ENCODE results near the gene ADARB1.
"Not testable (repeated sequence)": the region's sequence is repeated elsewhere in the genome, so short reads cannot be mapped to it uniquely, and the experiment has no call there.

The ADARB1 gene

DNA sequence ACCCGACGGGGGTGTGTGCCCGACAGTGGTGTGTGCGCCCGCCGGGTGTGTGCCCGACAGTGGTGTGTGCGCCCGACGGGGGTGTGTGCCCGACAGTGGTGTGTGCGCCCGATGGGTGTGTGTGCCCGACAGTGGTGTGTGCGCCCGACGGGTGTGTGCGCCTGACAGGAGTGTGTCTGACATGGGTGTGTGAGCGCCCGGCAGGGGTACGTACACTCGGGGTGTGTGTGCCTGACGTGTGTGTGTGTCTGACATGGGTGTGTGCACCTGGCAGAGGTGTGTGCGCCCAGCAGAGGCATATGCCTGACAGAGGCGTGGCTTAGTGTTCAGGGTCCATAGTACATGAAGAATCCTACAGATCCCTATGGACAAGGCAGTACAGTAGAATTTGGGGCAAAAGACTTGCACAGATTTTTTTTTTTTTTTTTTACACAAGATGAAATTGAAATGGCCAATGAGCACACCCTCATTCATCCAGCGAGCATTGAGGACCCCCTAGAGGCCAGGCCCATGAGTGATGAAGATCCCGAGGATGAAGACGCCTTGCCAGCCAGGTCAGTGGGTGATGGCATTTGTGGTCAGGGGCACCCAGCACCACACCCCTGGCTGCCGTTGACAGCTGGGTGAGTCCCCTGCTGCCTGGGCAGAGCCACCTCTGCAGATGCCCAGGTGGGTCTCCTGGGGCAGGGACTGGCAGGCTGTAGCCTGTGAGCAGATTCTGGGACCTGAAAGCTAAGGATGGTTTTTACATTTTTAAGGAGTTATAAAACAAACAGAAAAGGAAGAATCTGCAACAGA, 60.1 kb downstream of the ADARB1 start:
- DNase-seq (ENCODE audit: low read depth in 2 of 2), result no peak

DNA sequence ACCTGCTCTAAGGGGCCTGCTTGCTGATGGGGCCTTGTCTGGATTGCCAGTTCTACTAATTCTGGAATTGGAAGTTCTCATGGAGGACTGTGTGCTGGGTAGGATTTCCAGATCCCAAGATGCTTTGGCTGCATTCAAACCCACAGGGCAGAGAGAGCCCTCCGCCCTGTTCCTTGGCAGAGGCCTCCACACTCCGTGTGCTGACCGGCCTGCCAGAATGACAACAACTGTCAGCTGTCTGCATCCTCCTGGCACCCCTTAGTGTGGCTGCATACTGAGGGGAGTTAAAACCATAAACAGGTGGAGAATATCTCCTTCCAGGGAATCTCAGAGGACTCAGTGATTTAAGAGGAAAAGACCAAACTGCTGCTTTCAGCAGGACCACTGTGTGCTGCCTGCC, 60.7 kb downstream of the ADARB1 start:
- DNase-seq (ENCODE audit: low read depth in 2 of 2), result no peak

DNA sequence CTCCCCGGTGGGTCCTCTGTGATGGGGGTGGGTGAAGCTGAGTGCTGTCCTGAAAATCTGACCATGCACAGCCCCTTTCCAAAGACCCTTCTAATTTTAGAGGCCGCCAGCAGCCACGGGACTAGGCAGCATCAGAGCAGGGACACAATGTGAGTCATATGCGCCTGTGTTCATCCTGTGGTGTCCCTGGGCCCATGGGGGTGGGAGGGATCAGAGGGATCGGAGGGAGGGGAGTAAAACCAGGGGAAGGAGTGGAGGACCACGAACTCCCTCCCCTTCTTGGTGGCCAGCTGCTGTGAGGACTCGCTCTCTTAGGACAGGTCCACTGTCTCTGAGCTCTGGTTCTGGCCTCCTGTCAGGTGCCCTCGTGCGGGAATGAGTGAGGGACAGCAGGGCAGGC, 61.5 kb downstream of the ADARB1 start:
- DNase-seq (ENCODE audit: low read depth in 2 of 2), result no peak

DNA sequence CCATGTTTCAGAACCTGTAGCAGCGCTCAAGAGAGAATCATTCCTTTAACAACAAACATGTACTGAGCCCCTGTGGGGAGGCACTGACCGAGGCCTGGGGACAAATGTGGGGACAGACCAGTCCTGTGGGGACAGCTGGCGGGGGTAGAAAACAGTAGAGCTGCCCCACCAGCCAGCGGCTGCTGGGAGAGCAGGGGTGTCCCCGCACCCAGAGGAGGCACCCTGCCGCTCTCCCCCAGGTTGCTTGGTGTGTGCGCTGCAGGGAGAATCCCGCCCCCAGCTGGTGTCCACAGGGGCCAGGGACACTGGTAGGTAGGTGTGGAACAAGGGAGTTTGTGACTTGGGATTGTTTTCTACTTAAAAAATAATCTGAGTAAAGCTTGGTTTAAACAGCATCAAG, 62.1 kb downstream of the ADARB1 start:
- DNase-seq (ENCODE audit: low read depth in 2 of 2), result no peak

DNA sequence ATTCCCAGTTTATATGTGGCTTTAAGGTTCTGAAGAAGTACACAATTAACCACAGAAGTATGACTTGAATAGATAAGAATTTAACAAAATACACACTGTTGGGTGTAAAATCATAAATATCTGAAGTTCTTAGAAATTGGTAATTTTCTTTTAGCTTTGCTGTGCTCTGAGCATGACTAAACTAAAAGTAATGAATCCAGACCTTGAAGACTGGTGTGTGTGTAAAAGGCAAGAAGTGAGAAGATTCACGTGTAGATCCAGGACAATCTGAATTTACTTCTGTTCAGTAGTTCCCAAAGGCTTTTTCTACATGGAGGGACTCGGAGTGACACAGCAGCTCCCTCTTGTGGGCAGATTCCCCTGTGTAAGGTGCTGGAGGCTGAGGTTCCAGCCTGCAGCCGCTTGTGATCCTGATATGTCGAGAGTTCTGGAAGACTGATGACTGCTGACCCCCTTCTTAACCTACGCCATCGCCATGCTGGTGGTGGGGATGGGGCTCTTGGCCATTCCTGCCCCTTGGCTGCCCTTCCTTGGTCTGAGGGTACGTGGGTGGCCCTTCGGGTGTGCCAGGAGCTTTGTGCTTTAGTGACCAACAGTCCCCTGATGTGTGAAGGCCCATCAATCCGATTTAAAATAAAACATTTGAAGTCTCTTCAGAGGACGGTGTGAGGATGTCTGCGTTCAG, 62.7 kb downstream of the ADARB1 start:
- peak; percentile 27 to 51 for DNase-seq (ENCODE audit: low read depth in 2 of 2)

DNA sequence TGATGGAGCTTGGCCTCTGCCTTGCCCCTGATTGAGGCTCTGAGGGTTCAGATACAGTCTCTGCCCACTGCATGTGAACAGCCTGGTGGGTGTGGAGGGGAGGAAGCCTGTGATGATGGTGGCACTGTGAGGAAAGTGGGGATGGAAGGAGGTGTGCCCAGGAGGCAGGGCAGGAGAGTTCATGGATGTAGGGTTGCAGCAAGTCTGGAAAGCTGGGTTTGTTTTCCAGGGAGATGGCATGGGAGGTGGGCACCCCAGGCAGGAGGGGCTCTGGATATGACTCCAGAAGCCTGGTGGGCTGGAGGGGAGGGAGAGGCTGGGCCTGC, 63.2 kb downstream of the ADARB1 start:
- no peak for DNase-seq (ENCODE audit: low read depth in 2 of 2)

DNA sequence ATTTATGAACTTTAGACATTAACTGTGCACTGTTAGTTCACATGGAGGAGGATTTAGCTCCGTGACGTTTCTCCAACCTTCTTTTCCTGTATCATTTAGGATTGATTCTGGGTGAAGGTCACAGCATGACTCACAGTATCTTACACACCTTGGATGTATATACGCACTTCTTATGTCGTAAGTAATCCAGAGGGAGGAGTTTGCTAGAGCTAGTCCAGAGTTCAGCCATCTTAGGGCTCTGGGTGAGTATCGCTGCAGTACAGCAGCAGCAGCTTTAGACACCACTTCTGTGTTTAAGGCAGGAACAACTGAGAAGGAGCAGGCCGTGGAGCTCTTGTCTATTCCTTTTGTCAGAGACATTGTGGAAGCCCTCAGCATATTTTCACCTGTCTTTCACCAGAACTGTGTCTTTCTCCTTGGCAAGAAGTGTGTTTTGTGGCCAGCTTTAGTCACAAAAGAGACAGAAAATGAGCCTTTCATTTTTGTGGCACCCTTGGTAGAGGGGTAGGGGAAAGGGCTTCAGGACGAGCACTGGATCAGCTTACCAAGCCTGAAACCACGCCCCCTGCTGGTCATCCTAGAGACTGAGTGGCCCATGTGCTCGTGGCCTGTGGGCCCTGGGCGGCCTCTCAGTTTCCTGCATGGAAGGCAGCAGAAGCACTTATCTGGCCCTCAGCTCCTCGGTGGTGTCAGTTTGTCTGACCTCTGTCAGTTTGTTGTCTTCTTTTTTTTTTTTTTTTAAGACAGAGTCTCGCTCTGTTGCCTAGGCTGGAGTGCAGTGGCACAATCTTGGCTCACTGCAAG, 64.0 kb downstream of the ADARB1 start:
- peak; percentile 37 to 48 for DNase-seq (ENCODE audit: low read depth in 2 of 2)

DNA sequence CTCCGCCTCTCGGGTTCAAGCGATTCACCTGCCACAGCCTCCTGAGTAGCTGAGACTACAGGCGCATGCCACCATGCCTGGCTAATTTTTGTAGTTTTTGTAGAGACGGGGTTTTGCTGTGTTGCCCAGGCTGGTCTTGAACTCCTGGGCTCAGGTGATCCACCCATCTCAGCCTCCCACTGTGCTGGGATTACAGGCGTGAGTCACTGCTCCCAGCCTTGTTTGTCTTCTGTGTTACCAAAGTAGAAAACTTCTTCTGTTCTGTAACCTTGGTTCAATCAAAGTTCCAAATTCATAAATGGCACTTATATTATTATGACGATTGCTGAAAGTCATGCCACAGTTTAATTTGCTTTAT, 64.6 kb downstream of the ADARB1 start:
- DNase-seq (ENCODE audit: low read depth in 2 of 2), result not testable (repeated sequence)

DNA sequence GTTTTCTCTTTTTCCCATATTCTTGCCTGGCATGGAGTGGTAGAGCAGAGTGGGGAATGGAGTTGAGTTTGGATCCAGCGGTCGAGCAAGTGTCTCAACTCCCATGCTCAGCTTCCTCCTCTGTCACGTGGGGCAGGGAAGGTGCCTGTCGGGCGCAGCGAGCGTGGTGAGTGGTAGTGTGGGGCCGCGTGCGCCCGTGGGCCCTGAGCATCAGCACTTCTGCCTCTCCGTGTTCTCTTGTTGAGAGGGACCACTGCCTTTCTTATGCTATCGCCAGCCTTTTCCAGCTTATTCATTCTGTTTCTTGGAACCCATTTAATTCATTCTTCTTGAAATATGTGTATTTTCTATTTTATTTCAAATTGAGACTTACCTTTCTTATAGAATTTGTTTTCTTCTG, 65.1 kb downstream of the ADARB1 start:
- DNase-seq (ENCODE audit: low read depth in 2 of 2), result no peak

DNA sequence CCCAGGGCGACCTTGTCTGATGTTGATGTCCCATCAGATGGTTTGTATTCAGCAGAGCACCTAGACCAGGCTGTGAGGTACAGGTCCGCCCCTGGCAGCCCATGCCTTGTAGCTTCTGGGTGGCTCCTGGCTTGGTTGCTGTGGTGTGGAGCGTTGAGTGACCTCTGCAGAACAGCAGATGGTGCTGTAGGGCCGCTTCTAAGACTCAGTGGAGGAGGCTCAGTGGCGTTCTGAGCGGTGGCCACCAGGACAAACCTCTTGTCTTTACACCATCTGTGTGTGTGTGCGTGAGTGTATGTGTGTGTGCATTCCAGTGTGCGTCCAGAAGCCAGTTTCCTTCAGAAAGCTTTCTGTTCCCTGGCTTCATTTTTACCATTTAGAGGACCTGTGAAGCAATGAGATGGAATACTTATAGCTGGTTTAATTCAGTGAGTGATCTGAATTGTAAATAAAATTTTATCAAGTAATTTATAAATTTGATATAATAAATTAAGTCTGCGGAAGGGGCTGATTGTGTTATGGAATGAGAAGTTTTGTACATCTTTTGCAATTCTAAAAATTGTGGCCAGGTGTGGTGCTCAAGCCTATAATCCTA, 66.1 kb downstream of the ADARB1 start:
- peak; percentile 31 to 35 for DNase-seq (ENCODE audit: low read depth in 2 of 2)

DNA sequence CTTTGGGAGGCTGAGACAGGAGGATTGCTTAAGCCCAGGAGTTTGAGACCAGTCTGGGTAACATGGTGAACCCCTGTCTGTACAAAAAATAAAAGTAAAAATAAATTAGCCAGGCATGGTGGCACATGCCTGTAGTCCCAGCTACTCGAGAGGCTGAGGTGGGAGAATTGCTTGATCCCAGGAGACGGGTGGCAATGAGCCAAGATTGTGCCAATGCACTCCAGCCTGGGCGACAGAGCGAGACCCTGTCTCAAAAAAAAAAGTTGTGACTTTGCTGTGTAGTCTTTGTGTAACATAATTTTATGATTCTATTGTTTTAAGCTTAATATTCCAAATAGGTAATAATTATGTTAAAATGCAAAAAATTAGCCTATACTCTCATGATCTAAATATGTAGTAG, 66.6 kb downstream of the ADARB1 start:
- not testable (repeated sequence) for DNase-seq (ENCODE audit: low read depth in 2 of 2)

DNA sequence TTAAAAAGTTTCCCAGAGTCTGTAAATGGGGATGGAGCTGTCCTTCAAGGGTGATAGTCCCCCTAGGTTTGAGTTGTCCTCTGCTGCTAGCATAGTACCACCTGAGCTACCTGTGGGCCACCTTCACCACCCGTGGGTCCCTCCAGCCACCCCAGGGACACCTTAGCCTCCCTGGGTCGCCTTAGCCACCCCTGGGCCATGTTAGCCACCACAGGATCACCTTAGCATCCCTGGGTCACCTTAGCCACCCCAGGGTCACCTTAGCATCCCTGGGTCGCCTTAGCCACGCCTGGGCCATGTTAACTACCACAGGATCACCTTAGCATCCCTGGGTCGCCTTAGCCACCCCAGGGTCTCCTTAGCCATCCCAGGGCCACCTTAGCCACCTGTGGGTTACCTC, 67.1 kb downstream of the ADARB1 start:
- no peak for DNase-seq (ENCODE audit: low read depth in 2 of 2)

DNA sequence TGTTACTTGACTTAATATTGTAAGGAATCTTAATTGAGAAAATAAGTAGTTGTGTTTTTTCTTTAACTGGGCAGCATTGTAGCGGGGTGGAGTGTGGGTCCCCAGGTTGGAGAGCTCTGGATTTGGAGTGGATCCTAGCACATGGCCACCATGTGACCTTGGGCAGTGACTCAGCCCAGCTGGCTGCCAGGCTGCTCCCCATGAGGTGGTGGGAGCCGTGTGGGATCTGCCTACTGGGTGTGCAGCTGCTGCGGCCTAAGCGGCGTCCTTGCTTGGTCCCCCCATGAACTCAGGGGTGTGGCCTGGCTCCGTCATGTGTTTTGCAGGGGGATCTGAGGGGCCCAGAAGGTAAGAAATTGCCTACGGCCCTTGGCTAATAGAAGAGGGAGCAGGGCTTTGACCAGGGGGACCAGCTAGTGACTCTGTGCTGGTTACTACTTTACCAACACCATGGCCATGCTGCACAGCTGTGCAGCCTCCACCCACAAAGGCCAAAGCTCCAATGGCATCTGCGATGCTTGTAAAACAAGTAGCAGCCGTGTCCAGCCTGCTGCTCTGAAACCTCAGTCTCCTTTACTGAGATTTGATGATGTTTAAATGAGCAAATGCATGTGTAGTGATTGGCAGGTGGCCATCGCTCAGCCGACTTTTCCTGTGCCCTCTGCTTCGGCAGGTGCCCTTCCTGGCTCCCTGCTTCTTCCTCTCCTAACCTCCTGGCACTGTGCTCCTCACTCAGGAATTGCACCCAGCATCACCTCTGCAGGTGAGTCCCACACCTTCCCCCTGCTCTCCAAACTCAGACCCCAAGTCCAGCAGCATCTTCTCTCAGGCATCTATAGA, 68.3 kb downstream of the ADARB1 start:
- DNase-seq (ENCODE audit: low read depth in 2 of 2), result no peak

DNA sequence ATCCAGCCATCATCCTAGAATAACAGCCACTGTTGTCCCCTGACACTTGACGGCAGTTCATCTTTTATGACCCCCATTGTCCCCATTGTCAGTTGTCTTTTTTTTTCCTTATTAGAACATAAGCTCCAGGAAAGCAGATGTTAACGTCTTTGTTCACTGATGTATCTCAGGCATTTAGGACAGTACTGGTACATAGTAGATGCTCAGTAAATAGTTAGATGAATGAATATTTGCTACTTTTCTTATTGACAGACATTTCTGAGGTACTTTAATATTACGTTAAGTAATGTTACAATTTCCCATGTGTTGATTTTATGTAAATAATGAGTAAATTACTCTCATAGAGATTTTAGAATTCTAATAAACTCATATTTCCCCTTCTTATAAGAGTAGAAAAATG, 69.5 kb downstream of the ADARB1 start:
- DNase-seq (ENCODE audit: low read depth in 2 of 2), result no peak

DNA sequence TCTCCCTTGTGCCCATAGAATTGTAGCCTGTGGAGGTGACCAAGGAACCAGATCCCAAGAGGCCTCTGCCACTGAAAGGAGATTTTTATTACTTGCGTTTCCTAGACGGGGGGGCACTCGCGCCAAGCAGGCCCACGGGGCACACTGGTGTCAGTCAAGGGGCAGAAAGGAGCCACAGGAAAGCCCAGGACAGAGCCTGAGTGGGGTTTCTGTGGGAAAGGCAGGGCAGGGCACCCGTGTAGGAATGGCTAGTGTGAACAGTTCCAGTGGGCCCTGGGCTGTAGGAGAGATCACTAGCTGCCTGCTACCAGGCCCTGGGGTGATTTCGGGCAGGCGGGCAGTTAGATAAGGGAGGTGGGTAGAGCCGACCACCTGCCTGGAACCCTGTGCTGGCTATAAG, 70.8 kb downstream of the ADARB1 start:
- no peak for DNase-seq (ENCODE audit: low read depth in 2 of 2)

DNA sequence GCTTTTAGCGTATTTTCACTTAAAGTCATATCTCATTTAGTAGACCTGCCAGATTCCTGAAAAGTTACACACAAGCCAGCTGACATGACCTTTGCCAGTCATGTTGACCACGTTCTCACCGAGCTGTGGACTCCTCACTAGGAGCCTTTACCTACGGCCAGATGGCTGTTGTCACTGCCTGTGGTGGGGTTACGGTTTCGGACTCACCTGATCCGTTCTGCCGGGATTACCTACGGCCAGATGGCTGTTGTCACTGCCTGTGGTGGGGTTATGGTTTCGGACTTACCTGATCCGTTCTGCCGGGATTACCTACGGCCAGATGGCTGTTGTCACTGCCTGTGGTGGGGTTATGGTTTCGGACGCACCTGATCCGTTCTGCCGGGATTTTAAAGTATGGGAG, 71.5 kb downstream of the ADARB1 start:
- DNase-seq (ENCODE audit: low read depth in 2 of 2), result not testable (repeated sequence)

DNA sequence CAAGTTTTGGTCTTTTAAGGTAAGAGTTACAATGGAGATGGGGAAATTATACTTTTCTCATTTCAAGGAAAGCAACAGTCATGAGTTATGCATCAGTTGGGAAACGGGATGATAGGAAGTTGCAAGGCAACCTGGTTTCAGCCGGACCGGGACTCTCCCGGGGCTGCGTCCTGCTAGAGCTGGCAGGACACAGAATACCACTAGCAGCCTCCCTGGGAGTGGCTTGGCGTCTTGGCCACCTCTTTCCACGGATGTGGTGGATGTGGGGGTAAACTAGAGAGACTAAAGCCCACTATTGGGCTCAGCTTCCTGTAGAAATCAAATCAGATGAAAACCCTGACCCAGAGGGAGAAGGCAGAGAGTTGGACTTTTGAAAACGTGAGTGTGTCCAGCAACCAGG, 71.9 kb downstream of the ADARB1 start:
- no peak for DNase-seq (ENCODE audit: low read depth in 2 of 2)

DNA sequence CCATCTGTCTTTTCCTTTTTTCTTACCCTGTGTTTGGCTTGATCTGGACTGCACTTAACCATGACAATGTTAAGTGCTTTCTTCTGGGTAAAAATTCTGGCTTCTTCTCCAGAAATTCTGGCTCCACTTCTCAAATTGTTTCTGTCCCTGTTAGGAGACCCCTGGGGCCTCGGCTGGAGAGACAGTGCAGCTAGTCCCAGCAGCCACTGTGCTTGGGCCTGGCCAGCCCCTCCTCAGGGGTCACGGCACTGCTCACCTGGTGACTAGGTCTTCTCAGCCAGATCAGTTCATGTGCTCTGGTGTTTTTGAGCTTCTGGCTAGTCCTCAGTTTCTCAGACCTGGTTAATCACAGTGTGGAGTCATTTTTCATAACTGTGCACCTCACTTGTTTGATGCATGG, 72.4 kb downstream of the ADARB1 start:
- no peak for DNase-seq (ENCODE audit: low read depth in 2 of 2)

DNA sequence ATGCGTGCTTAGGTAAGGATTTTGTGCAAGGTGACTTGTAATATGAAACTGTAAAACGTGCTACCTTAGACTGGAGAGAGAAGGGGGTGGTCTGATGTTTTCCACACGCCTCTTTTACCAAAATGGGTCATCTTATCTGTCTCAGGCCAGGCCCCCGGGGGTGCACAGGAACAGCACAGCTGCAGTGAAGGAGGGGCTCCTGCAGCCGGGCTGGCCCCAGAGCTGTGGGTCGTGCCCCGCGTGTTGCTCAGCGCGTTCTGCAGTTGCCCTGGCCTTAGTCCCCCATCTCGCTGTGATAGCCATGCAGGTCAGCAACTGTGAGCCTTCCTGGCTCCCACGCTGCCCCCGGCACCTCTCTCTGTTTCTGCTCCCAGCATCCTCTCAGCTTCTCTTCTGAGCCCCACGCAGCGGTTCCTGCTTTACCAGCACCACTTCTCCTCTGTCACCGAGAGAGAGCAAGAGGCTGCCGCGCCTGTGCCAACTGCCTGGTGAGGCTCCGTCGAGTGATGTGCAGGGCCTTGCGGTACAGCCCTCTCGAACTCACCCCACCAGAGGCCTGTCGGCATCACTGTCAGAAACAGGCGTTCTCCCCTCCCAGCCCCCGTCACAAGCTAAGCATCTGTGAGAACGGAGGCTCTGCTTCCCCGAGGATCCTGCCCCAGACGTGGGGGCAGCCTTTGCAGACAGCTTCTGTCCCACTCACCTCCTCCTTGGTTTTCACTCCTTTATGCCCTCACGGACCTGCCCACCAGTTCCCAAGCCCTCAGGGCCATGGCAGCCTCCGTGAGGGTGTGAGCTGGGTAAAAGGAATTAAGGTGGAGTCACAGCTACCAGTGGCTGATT, 73.3 kb downstream of the ADARB1 start:
- DNase-seq (ENCODE audit: low read depth in 2 of 2), result no peak

DNA sequence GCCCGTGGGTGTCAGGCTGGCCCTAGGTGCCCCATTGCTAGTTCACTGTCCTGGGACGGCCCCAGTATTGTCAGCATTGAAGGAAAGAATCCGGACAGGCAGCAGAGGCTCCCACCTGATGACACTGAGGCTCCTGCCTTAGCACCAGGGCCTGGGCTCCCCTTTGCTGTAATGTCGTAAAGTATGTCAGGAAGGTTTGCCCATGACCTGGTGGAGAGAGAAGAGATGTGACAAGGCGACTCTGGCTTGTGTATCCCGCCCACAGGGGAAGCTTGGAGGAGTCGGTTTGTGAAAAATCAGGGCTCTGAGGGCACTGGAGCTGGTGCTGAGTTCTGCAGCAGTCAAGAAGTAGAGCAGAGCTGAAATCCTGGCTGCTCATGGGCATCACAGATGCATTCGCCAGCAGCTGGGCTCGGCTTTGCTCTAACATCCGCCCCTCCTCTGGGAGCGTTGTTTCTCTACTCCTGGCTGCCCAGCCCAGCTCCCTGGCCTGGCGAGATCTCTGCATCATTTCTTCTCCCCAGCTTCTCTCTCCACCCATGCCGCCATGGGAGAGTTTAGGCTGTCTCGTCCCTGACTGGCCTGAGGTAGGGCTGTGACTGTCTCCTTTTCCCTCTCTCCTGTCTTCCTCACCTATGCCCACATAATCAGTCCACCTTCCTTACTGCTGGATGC, 74.1 kb downstream of the ADARB1 start:
- no peak for DNase-seq (ENCODE audit: low read depth in 2 of 2)

Data from stimulated activated CD8-positive, alpha-beta memory T cell treated with anti-CD3 and anti-CD28 coated beads, Interleukin-2, amount 100 ng/mL, for 1 hour (primary cell).